Right lobe of liver (tissue), 6 donors: Measurements from ENCODE around the gene SCTR. TPM values are rescaled to one million over a fixed set of nuclear protein-coding genes. Genes with fewer than 3 reads are reported as not detected.

ENCODE experiments used
- ATAC-seq, 4 donors: fragments of 200-7000 bp; cut with Tn5 transposase; one replicate each; pipeline ENCODE4 v1.9.1; 2020; ENCODE audit warnings: mild to moderate bottlenecking in 4 of 4, moderate library complexity in 4 of 4
- DNase-seq, 3 donors: peaks; one replicate each; pipeline ENCODE4 v3.0.0-alpha.2; 2020
- H3K27ac ChIP-seq, 3 donors: fragments of 200-600 bp; one replicate each; pipeline ENCODE4 v1.8.0; 2022
- H3K27me3 ChIP-seq, 2 donors: fragments of 200-600 bp; one replicate each; pipeline ENCODE4 v1.8.0; 2022
- H3K36me3 ChIP-seq, 4 donors: fragments of 200-600 bp; sonication (generic) in 1 of 4; one replicate each; pipeline versions ENCODE4 v1.5.1 to v1.8.0; 2017 to 2022; ENCODE audit warnings: control low read depth in 1 of 4
- H3K4me1 ChIP-seq, 4 donors: fragments of 200-600 bp; sonication (generic) in 1 of 4; one replicate each; pipeline versions ENCODE4 v1.5.1 to v1.8.0; 2017 to 2022; ENCODE audit warnings: control low read depth in 1 of 4
- H3K4me3 ChIP-seq, 3 donors: fragments of 200-600 bp; one replicate each; pipeline ENCODE4 v1.8.0; 2022
- H3K9me3 ChIP-seq, 4 donors: fragments of 200-600 bp; sonication (generic) in 1 of 4; one replicate each; pipeline versions ENCODE4 v1.5.1 to v1.8.0; 2017 to 2022; ENCODE audit warnings: control low read depth in 1 of 4
- POLR2A ChIP-seq: fragments of 450-650 bp; IDR thresholded peaks from one replicate; pipeline ENCODE4 v1.6.1; 2017; ENCODE audit warnings: antibody characterized with exemption, mild to moderate bottlenecking
- WGBS: methylation state at CpG from one replicate; pipeline ENCODE4 v1.1.6; 2018; ENCODE audit warnings: low coverage, low lambda C conversion rate; ENCODE audit not compliant: insufficient coverage; ENCODE audit errors: missing lambda C conversion rate; 5-methylcytosine and 5-hydroxymethylcytosine counted together
- intact Hi-C, 2 donors: fragments of 100-400 bp; cut with DNase I; formaldehyde crosslinking; loops; one replicate each; pipeline versions ENCODE4 v1.11.2 to v1.14.1; 2022
- long read RNA-seq: library from polyadenylated mRNA; unstranded; transcript quantifications from one replicate; pipeline ENCODE4 v2.0.0, GENCODE V29; 2019
- total RNA-seq, 6 experiments: library from RNA; depleted of rRNA in 2 of 6; stranded (reverse); fragments of >200 nt in 2 of 6; fragmentation: NEBNext Ultra II Directional in 3 of 6; extraction: Animal tissue kit (Norgen Biotek cat#: 25700) in 3 of 6; gene quantifications; one replicate each; pipeline versions ENCODE4 v1.1.0 to v1.2.4, GENCODE V29; 2016 to 2023
- TF ChIP-seq, protein P1 (sequence below), 4 donors: fragments of 200-600 bp in 3 of 4; fragments of 450-650 bp in 1 of 4; IDR thresholded peaks; one replicate each; pipeline versions ENCODE4 v1.5.1 to v1.8.0; 2016 to 2022; ENCODE audit warnings: antibody characterized with exemption in 4 of 4, mild to moderate bottlenecking in 2 of 4
- donor health status: DM: no; HTN: yes; CAD: no.
- donor health status: DM: no; HTN: no; CAD: no.
- donor health status: DM: no; HTN: no; CAD: no.
- donor health status: DM: no; HTN: yes; CAD: no.
- donor health status: DM: no; HTN: yes; CAD: no.

The SCTR gene
- under 1 TPM in 4 of 6 experiments, not detected in 2; 0.12 to 0.38 (median 0.35) TPM for total RNA-seq
- long read RNA-seq: 0 reads

DNA sequence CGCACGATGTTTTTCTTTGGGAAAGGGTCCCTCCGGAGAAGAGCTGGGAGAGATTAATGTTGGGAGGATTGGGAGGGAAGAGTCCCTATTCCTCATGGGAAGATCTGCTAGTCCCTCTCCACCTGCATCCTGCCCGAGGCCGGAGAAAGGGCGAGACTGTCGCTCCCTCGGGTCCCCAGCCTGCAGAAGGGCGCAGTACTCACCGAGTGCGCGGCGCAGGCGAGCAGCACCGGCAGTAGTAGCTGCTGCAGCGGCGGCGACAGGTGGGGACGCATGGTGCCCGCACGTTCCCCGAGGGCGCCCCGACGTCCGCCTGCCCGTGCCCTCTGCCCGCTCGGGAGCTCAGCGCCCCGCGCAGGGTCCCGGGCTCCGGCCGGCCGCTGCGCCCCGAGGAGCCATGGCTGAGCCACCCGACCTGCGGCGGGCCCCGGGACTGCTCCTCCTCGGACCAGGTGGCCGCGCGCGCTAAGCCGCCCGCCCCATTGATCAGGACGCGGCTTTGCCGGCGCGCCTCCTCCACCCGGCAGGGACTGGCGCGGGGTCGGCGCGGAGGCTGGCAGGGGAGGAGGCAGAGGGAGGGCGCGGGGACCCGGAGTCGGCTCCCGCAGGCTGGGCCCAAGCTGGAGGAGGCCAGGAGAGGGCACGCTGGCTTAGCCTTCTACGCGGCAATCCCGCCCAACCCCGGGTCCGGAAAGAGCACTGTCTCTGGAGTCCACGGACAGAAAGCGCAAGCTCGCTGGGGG, at the start of gene SCTR:
SCTR (minus strand) TSS at position 532 of the 743 bp plus-strand sequence; CDS start at position 275, 257 bp downstream.
- no peak within 1 kb of the TSS for H3K27ac ChIP-seq
- H3K9me3 ChIP-seq: no peaks in the 10 kb centered on the region
- DNase-seq: peak in 1 of 3 donors; percentile 23
- no peak for TF ChIP-seq POLR2A
- TF ChIP-seq, protein P1, sequence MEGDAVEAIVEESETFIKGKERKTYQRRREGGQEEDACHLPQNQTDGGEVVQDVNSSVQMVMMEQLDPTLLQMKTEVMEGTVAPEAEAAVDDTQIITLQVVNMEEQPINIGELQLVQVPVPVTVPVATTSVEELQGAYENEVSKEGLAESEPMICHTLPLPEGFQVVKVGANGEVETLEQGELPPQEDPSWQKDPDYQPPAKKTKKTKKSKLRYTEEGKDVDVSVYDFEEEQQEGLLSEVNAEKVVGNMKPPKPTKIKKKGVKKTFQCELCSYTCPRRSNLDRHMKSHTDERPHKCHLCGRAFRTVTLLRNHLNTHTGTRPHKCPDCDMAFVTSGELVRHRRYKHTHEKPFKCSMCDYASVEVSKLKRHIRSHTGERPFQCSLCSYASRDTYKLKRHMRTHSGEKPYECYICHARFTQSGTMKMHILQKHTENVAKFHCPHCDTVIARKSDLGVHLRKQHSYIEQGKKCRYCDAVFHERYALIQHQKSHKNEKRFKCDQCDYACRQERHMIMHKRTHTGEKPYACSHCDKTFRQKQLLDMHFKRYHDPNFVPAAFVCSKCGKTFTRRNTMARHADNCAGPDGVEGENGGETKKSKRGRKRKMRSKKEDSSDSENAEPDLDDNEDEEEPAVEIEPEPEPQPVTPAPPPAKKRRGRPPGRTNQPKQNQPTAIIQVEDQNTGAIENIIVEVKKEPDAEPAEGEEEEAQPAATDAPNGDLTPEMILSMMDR (IDR thresholded peaks at IDR 0.05): no peak
- H3K27me3 ChIP-seq: no peaks in the 10 kb centered on the region
- H3K36me3 ChIP-seq: no peaks in the 10 kb centered on the region
- H3K4me3 ChIP-seq: no peak within 1 kb of the TSS
- intact Hi-C loops: no loop called here
- WGBS: 6% methylated on average over 3 of the region's 74 CpGs
- ATAC-seq: peak; percentile 42 to 59 (median 50)
- H3K4me1 ChIP-seq: peaks cover 0 to 7% (median 0%) of the 10 kb centered on the region in 4 donors

DNA sequence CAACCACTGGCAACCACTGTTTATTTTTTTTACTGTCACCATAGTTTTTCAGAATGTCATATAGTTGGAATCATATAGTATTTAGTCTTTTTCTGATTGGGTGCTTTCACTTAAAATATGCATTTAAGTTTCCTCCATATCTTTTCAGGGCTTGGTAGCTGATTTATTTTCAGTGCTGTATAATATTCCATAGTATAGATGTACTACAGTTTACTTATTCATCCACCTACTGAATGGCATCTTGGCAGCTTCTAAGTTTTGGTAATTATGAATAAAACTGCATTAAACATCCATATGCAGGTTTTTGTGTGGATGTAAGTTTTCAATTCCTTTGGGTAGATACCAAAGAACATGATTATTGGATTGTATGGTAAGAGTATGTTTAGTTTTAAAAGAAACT, 43.0 kb upstream of the SCTR start:
- no peaks in the 10 kb centered on the region for H3K36me3 ChIP-seq
- TF ChIP-seq POLR2A: no peak
- TF ChIP-seq, protein P1 (IDR thresholded peaks at IDR 0.05): no peak
- DNase-seq (no peak), ATAC-seq (no peak)
- no peaks in the 10 kb centered on the region for H3K27me3 ChIP-seq
- no peaks in the 10 kb centered on the region for H3K9me3 ChIP-seq
- H3K4me3 ChIP-seq: no peak overlapping the region
- no peak overlapping the region for H3K27ac ChIP-seq
- intact Hi-C loops: no loop called here
- no peaks in the 10 kb centered on the region for H3K4me1 ChIP-seq

DNA sequence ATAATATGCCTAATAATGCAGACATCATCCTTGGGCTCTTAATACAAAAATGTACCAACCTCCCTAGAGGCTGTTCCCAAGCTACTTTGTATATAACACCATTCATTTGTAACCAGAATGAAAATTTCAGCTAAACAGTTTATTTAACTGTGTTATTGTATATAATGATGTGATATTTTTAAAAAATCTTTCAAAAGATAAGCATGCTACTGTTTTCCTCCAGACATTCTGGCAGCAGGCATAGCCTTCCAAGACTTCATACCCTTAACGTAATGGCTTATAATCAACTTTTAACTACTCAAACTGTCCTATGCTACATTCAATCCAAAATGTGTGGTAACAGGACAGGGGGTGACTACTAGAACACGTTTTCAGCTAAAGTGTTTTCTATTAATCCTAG, 41.2 kb upstream of the SCTR start:
- ATAC-seq: no peak
- Histone ChIP-seq H3K4me1 (no peaks in the 10 kb centered on the region), H3K9me3 (no peaks in the 10 kb centered on the region), H3K27ac (no peak overlapping the region), H3K36me3 (no peaks in the 10 kb centered on the region), H3K4me3 (no peak overlapping the region), H3K27me3 (no peaks in the 10 kb centered on the region)
- intact Hi-C loops: no loop called here
- no peak for DNase-seq
- TF ChIP-seq, protein P1 (IDR thresholded peaks at IDR 0.05): no peak
- no peak for TF ChIP-seq POLR2A
- 70% methylated on average over 2 of the region's 2 CpGs for whole genome bisulfite sequencing

DNA sequence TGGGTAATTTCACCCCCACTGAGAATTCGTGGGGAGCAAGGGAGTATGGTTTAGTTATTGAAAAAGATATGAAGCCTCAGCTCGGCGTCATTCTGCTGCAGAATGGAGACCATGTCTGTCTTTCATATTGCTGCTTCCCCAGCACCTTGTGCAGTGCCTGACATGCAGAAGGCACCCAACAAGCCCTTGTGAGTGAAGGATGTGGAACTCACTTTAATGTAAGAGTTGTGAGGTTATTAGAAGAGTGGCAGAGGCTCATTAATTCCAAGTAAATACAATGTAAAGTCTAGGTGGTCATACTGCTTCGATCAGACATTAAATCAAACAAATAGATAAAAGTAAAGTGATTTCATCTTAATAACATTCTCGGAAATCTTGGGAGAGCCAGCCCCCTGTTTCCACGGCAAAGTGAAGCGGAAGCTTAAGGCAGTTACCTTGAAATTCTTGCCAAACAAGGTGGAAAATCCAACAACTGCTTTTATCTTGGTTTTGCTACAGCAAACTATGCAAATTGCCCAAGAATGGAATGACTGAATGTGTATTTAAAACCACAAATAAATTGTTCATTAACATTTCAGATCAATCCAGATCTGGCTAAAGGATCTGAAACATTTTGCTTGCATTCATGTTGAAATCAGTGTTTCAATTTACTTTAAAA, 29.5 kb upstream of the SCTR start:
- no peak overlapping the region for H3K27ac ChIP-seq
- DNase-seq (peak in 1 of 3 donors; percentile 23), ATAC-seq (peak; percentile 41 to 77 (median 71))
- no peaks in the 10 kb centered on the region for H3K36me3 ChIP-seq
- H3K27me3 ChIP-seq: no peaks in the 10 kb centered on the region
- H3K4me3 ChIP-seq: no peak overlapping the region
- WGBS: 39% methylated on average over 7 of the region's 7 CpGs
- peaks cover 0 to 5% (median 0%) of the 10 kb centered on the region in 4 donors for H3K4me1 ChIP-seq
- intact Hi-C loops: no loop called here
- TF ChIP-seq, protein P1 (IDR thresholded peaks at IDR 0.05): no peak
- TF ChIP-seq POLR2A: no peak
- no peaks in the 10 kb centered on the region for H3K9me3 ChIP-seq
